Osteocyte (in vitro differentiated cells): ENCODE measurements around the gene SUGP2. TPM values are rescaled to one million over a fixed set of nuclear protein-coding genes. Genes with fewer than 3 reads are reported as not detected.

ENCODE experiments used
- DNase-seq: peaks from one replicate; pipeline ENCODE4 v3.0.0; 2021; ENCODE audit warnings: mixed read lengths; ENCODE audit not compliant: unreplicated experiment; ENCODE audit errors: extremely low spot score
- H3K27ac Mint-ChIP-seq: one replicate; pipeline ENCODE4 v1.8.0; 2021; ENCODE audit warnings: mild to moderate bottlenecking, mixed read lengths; ENCODE audit not compliant: unreplicated experiment
- H3K27me3 Mint-ChIP-seq: one replicate; pipeline ENCODE4 v1.8.0; 2021; ENCODE audit warnings: mixed read lengths; ENCODE audit not compliant: unreplicated experiment
- H3K36me3 Mint-ChIP-seq: one replicate; pipeline ENCODE4 v1.8.0; 2021; ENCODE audit warnings: mixed read lengths; ENCODE audit not compliant: unreplicated experiment
- H3K4me1 Mint-ChIP-seq: one replicate; pipeline ENCODE4 v1.8.0; 2021; ENCODE audit warnings: mixed read lengths; ENCODE audit not compliant: unreplicated experiment
- H3K4me3 Mint-ChIP-seq: one replicate; pipeline ENCODE4 v1.8.0; 2021; ENCODE audit warnings: mild to moderate bottlenecking, moderate library complexity, mixed read lengths; ENCODE audit not compliant: unreplicated experiment
- H3K9me3 Mint-ChIP-seq: one replicate; pipeline ENCODE4 v1.8.0; 2021; ENCODE audit warnings: mixed read lengths; ENCODE audit not compliant: unreplicated experiment
- total RNA-seq: library from RNA; stranded (reverse); gene quantifications from 2 replicates; pipeline ENCODE4 v1.2.1, GENCODE V29; 2021
- TF ChIP-seq, protein P1 (sequence below): fragments of 200-600 bp; sonication (generic); IDR thresholded peaks from 2 replicates; pipeline ENCODE4 v1.5.0; 2021; ENCODE audit warnings: antibody characterized with exemption, mild to moderate bottlenecking, moderate library complexity

SUGP2 gene
- total RNA-seq, 1 donor from 2014 or later = 77.6 TPM

DNA sequence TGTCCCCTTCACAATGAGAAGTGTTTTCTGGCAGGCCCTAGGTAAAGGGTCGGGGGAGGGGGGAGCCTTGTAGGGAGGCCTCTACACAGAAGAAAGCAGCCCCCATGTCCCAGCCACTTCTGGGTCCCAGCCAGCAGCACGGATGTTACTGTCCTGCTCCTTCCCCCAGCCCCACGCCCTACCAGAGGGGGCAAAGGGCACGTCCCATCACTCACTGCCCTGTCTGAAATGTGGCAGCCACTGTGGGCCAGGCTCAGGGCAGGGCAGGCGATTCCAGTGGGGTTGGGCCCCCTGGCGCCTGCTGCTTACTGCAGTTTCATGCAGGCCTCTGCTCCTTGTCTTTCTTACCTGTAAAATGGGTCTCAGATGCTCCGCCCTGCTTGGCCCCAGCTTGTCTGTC lies 24.4 kb upstream of the SUGP2 start:
- Mint-ChIP-seq H3K9me3 (no peaks in the 10 kb centered on the region), H3K27me3 (no peaks in the 10 kb centered on the region), H3K36me3 (peaks cover 5% of the 10 kb centered on the region), H3K4me3 (no peak overlapping the region), H3K27ac (no peak overlapping the region), H3K4me1 (peaks cover 2% of the 10 kb centered on the region)
- no peak for DNase-seq
- TF ChIP-seq, protein P1, sequence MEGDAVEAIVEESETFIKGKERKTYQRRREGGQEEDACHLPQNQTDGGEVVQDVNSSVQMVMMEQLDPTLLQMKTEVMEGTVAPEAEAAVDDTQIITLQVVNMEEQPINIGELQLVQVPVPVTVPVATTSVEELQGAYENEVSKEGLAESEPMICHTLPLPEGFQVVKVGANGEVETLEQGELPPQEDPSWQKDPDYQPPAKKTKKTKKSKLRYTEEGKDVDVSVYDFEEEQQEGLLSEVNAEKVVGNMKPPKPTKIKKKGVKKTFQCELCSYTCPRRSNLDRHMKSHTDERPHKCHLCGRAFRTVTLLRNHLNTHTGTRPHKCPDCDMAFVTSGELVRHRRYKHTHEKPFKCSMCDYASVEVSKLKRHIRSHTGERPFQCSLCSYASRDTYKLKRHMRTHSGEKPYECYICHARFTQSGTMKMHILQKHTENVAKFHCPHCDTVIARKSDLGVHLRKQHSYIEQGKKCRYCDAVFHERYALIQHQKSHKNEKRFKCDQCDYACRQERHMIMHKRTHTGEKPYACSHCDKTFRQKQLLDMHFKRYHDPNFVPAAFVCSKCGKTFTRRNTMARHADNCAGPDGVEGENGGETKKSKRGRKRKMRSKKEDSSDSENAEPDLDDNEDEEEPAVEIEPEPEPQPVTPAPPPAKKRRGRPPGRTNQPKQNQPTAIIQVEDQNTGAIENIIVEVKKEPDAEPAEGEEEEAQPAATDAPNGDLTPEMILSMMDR = no peak

DNA sequence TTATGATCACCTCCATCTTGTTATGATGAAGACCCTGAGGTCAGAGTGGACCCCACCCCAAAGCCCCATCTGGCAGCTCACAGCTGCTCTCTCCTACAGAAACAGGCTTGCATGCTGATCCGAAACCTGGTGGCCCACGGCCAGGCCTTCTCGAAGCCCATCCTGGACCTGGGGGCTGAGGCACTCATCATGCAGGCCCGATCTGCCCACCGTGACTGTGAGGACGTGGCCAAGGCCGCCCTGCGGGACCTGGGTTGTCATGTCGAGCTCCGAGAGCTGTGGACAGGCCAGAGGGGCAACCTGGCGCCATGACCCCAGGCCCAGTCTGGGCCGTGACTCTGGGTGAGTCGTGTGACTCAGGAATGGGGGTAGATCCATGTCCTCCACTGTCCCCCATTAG lies 24.0 kb upstream of the SUGP2 start:
- TF ChIP-seq, protein P1 = no peak
- no peak overlapping the region for H3K27ac Mint-ChIP-seq
- no peaks in the 10 kb centered on the region for H3K4me1 Mint-ChIP-seq
- no peak overlapping the region for H3K4me3 Mint-ChIP-seq
- H3K36me3 Mint-ChIP-seq = peaks cover 6% of the 10 kb centered on the region
- no peaks in the 10 kb centered on the region for H3K9me3 Mint-ChIP-seq
- no peak for DNase-seq
- no peaks in the 10 kb centered on the region for H3K27me3 Mint-ChIP-seq

- Mint-ChIP-seq H3K4me3 (no peak overlapping the region), H3K27ac (no peak overlapping the region), H3K36me3 (peaks cover 6% of the 10 kb centered on the region), H3K27me3 (no peaks in the 10 kb centered on the region), H3K9me3 (no peaks in the 10 kb centered on the region), H3K4me1 (no peaks in the 10 kb centered on the region)
- no peak for DNase-seq
- TF ChIP-seq, protein P1 = no peak
Observed at GRCh38 chr19:19056636-19057275, 23.4 kb upstream of the SUGP2 start.

DNA sequence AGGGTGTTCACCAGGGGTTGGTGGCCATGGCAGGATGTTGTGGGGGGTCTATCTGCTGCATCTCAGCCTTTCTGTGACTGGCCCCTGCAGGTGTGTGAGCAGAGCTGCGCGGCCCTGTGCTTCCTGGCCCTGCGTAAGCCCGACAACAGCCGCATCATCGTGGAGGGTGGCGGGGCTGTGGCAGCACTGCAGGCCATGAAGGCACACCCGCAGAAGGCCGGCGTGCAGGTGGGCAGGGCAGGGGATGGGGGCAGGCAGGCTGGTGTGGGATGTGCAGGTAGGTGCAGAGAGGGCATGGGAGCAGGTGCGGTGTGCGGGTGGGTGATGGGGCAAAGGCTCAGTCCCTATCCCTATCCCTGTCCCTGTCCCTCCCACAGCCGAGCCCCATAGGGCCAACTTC lies 22.4 kb upstream of the SUGP2 start:
- no peak overlapping the region for H3K27ac Mint-ChIP-seq
- no peaks in the 10 kb centered on the region for H3K4me1 Mint-ChIP-seq
- H3K4me3 Mint-ChIP-seq = no peak overlapping the region
- H3K27me3 Mint-ChIP-seq = no peaks in the 10 kb centered on the region
- TF ChIP-seq, protein P1 = no peak
- DNase-seq = no peak
- H3K9me3 Mint-ChIP-seq = no peaks in the 10 kb centered on the region
- peaks cover 10% of the 10 kb centered on the region for H3K36me3 Mint-ChIP-seq

DNA sequence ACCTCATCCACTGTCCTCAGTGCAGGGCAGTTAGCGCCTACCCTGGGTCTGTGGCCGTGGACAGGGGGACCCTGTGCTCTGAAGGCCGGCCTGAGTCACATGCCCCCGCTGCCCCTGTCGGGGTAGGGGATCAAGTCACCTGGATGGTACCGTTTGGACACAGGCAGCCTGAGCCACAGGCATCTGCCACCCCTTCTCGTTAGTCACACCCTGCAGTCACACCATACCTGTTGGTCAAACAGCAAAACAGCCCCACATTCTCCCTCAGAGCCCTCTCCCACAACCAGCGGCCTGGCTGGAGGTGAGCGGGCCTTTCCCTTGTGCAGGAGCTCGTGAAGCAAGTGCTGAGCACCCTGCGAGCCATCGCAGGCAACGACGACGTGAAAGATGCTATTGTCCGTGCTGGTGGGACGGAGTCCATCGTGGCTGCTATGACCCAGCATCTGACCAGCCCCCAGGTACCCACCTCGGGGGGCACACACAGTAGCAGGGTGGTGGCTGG lies 21.7 kb upstream of the SUGP2 start:
- TF ChIP-seq, protein P1 = no peak
- H3K4me1 Mint-ChIP-seq = no peaks in the 10 kb centered on the region
- H3K36me3 Mint-ChIP-seq = peaks cover 13% of the 10 kb centered on the region
- no peak overlapping the region for H3K27ac Mint-ChIP-seq
- H3K9me3 Mint-ChIP-seq = no peaks in the 10 kb centered on the region
- no peaks in the 10 kb centered on the region for H3K27me3 Mint-ChIP-seq
- no peak for DNase-seq
- no peak overlapping the region for H3K4me3 Mint-ChIP-seq
